GM12873 (cell line): ENCODE data around the gene ARHGEF7.

ENCODE experiments used
- CTCF ChIP-seq: IDR thresholded peaks from 2 replicates; pipeline ENCODE4 v1.5.1; 2012; ENCODE audit warnings: low read depth, mild to moderate bottlenecking, moderate library complexity, low read length, control low read depth; ENCODE audit not compliant: insufficient read depth; ENCODE audit errors: missing control alignments

Gene ARHGEF7

DNA sequence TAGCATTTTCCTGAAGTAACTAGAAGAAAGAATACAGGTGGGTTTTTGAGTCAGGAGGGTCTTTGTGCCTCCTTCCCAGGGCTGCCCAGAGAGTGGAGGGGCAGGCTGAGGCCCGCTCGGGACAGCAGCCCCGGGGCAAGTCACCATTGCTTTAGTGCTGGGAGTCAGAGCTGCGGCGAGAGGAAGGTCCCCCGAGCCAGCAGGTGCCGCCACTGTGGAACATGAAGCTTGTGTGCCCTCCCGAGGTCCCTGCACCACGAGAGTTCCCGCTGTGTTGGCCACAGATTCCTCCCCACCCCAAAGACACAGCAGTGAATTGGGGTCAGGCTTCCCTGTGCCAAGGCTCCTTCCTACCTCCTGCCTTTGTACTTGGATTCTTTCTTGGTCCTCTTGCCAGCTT, 154.4 kb downstream of the ARHGEF7 start:
- TF ChIP-seq CTCF: no peak

DNA sequence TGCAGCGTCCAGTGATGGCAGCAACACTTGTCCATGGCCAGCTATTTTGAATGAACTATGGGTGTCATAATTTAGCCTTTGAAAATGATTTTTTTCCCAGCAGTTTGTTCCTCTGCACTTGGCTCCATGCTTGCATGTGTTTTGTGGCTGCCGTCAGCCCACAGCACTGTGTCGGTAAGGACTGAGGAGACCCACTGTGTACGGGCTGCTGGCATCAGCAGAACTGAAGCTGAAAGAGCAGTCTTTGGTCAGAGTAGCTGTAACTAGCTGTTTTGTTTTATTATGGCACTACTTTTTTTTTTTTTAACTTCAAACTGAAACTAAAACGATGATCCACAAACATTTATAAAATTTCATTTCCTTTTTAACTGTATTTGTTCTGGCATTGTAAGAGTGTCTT, 155.0 kb downstream of the ARHGEF7 start:
- TF ChIP-seq CTCF: no peak

- TF ChIP-seq CTCF: no peak
Measured at GRCh38 chr13:111270765-111271698, 155.9 kb downstream of the ARHGEF7 start.

- no peak for TF ChIP-seq CTCF
Measured at GRCh38 chr13:111272117-111272516, 157.0 kb downstream of the ARHGEF7 start.

DNA sequence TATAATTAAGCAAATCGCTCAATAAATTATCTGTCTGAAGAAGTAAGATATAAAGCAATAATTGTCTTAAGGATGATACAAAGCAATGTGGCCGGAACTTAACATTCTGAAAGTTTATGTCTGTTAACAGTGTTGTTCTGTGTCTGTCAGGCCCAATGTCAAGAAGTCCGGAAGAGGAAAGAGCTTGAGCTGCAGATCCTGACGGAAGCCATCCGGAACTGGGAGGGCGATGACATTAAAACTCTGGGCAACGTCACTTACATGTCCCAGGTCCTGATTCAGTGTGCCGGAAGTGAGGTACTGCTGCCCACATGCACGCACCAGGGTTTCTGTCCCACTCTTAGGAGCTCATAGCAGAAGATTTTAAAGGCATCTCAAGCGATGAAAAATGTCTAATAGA, 160.3 kb downstream of the ARHGEF7 start:
- TF ChIP-seq CTCF: no peak

GRCh38 chr13:111275995-111276618, 161.0 kb downstream of the ARHGEF7 start:
- TF ChIP-seq CTCF: no peak

- TF ChIP-seq CTCF: no peak
Measured at GRCh38 chr13:111278258-111278657, 163.1 kb downstream of the ARHGEF7 start.
